Measurements from ENCODE around the gene ANKRD30B. TPM values are rescaled to one million over a fixed set of nuclear protein-coding genes. Genes with fewer than 3 reads are reported as not detected.
A peak's percentile ranks its signal among the peaks of the same experiment; 100 is the strongest.
"Not testable (repeated sequence)": the region's sequence is repeated elsewhere in the genome, so short reads cannot be mapped to it uniquely, and the experiment has no call there.

The ANKRD30B gene
- total RNA-seq (not detected), polyA plus RNA-seq (not detected)
- long read RNA-seq, donor 1: 0 reads
- long read RNA-seq, donor 2: 0 reads
- long read RNA-seq, donor 3: 0 reads
- long read RNA-seq, donor 4: 0 reads

DNA sequence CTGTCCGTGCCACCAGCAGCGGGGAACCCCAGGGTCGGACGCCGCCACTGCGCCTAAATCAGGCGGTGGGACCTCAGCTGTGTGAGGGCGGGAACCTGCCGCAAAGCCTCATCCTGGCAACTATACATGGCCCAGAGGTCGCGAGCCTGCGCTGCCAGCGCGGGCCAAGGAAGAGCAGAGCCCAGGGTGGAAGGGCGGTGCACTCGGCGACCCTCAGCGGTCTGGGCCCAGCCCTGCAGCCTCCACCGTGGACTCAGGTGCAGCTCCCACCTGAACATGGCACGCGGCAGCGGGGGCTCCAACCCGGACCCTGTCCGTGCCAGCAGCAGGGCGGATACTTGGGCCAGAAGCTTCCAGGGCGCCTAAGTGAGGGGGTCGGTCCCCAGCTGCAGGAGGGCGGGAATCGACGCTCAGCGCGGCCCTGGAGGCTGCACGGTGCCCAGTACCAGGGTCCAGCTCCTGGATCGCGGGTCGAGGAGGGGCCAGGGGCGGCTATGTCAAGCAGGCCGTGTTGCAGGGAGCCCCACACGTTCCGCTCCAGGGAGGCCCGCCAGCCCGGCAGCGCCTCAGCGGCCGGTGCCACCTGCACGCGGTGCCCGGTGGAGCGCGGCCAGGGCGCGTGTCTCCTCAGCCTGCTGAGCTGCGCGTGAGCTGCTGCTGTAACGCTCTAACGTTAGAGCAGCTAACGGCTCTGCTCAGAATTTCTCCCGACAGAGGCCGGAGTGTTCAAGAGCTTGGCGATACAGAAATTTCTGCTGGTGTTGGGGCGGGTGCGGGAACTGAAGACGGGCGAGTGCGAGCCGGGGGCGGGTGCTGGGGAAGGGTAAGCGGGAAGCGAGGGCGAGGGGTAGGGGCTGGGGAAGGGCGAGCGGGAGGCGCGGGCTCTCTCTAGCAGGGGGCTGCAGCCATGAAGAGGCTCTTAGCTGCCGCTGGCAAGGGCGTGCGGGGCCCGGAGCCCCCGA lies at the start of gene ANKRD30B:
Gene ANKRD30B (plus strand): TSS at position 660 of the 962 bp plus-strand sequence. CDS start 248 bp downstream, at position 908.
- intact Hi-C loops (cut with DNase I): no loop called here
- WGBS: 9% methylated on average over 79 of the region's 79 CpGs

GRCh38 chr18:14701286-14702040 lies 46.5 kb upstream of the ANKRD30B start:
- H3K27me3 ChIP-seq (ENCODE audit: control insufficient read depth, insufficient read depth); H3K27ac ChIP-seq (ENCODE audit: low read length); DNase-seq; H3K4me3 ChIP-seq (ENCODE audit: low read length); ATAC-seq; intact Hi-C loops (cut with DNase I); H3K9me3 ChIP-seq (ENCODE audit: control insufficient read depth, low read length); H3K4me1 ChIP-seq (ENCODE audit: control insufficient read depth, insufficient read depth, low read length): not testable (repeated sequence)
- WGBS: 78% methylated on average over 7 of the region's 7 CpGs

More for the DNA sequence above, at the start of gene ANKRD30B:
- DNase-seq: peak in 2 of 3 donors; percentile 16 to 52
- no peak within 1 kb of the TSS for H3K4me3 ChIP-seq (ENCODE audit: low read length)
- H3K27me3 ChIP-seq (ENCODE audit: control insufficient read depth, insufficient read depth): no peaks in the 10 kb centered on the region
- H3K27ac ChIP-seq (ENCODE audit: low read length): no peak within 1 kb of the TSS
- peak; percentile 18 to 38 for ATAC-seq
- no peaks in the 10 kb centered on the region for H3K9me3 ChIP-seq (ENCODE audit: control insufficient read depth, low read length)
- H3K4me1 ChIP-seq (ENCODE audit: control insufficient read depth, insufficient read depth, low read length): no peaks in the 10 kb centered on the region

DNA sequence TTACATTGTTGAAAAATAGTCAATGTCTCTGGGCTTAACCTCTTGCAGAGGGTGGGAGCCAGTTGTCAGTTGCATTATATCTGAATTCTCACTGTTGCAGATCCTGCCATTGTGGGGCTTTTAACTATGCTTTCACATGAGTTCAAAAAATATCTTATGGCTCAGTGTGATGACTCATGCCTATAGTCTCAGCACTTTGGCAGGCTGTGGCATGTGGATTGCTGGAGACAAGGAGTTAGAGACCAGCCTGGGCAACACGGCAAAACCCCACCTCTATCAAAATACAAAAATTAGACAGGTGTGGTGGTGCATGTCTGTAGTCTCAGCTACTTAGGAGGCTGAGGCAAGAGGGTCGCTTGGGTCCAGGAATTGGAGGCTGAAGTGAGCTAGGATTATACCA lies 38.2 kb upstream of the ANKRD30B start:
- intact Hi-C loops (cut with DNase I); H3K4me1 ChIP-seq (ENCODE audit: control insufficient read depth, insufficient read depth, low read length); H3K9me3 ChIP-seq (ENCODE audit: control insufficient read depth, low read length); H3K27ac ChIP-seq (ENCODE audit: low read length); DNase-seq; H3K27me3 ChIP-seq (ENCODE audit: control insufficient read depth, insufficient read depth); H3K4me3 ChIP-seq (ENCODE audit: low read length); ATAC-seq: not testable (repeated sequence)
- WGBS: 63% methylated on average over 2 of the region's 2 CpGs

DNA sequence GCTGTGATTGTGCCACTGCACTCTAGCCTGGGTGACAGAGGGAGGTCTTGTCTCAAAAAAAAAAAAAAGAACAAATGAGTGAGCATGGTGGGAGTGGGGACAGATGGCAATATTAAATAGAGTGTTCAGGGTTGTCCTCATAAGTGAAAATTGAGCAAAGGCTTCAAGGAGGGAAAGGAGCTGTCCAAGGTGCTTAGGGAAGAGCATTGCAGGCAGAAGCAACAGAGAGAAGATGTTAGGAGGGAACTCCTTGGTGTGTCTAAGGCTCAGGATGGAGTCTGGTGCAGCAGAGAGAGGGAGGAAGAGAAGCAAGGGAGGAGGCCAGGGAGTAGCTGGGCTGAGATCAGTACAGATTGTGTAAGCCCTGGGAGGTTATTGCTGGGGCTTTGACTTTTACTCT lies 26.4 kb upstream of the ANKRD30B start:
- H3K9me3 ChIP-seq (ENCODE audit: control insufficient read depth, low read length); H3K4me3 ChIP-seq (ENCODE audit: low read length); H3K27ac ChIP-seq (ENCODE audit: low read length); H3K27me3 ChIP-seq (ENCODE audit: control insufficient read depth, insufficient read depth); H3K4me1 ChIP-seq (ENCODE audit: control insufficient read depth, insufficient read depth, low read length); ATAC-seq; DNase-seq; intact Hi-C loops (cut with DNase I): not testable (repeated sequence)

DNA sequence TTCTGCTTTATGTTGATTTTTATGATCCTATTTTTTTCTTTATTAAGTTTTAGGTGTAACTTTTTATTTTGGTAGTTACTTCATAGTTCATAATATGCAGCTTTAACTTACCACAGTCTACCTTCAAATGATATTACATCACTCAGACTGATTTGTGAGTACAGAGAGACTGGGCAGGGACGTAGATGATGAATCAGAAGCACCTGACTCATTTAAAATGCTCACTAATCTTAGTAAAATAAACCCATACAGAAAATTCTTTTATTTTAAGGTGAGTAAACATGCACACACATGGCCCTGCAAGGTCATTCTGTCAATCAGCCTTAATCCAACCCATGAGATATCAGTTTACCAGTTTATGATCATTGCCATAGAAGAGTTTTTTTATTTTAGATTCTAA lies 8.9 kb upstream of the ANKRD30B start:
- H3K4me3 ChIP-seq (ENCODE audit: low read length); ATAC-seq; DNase-seq; intact Hi-C loops (cut with DNase I); H3K9me3 ChIP-seq (ENCODE audit: control insufficient read depth, low read length); H3K27ac ChIP-seq (ENCODE audit: low read length); H3K27me3 ChIP-seq (ENCODE audit: control insufficient read depth, insufficient read depth); H3K4me1 ChIP-seq (ENCODE audit: control insufficient read depth, insufficient read depth, low read length): not testable (repeated sequence)
- 49% methylated on average over 1 of the region's 1 CpG for WGBS

DNA sequence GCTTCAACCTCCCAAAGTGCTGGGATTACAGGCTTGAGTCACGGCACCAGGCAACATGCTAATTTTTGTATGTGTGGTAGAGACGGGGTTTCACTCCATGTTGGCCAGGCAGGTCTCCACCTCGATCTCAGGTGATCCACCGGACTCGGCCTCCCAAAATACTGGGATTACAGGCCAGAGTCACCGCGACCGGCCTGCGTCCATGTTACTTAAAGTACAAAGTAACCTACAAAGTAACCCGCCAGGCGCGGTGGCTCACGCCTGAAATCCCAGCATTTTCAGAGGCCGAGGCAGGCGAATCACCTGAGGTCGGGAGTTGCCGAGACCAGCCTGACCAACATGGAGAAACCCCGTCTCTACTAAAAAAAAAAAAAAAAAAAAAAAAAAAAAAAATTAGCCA lies 1.1 kb upstream of the ANKRD30B start:
- no peak for ATAC-seq
- H3K27ac ChIP-seq (ENCODE audit: low read length): no peak overlapping the region
- H3K27me3 ChIP-seq (ENCODE audit: control insufficient read depth, insufficient read depth): no peaks in the 10 kb centered on the region
- no peak overlapping the region for H3K4me3 ChIP-seq (ENCODE audit: low read length)
- DNase-seq: peak in 1 of 3 donors; percentile 38
- WGBS: 92% methylated on average over 18 of the region's 18 CpGs
- H3K4me1 ChIP-seq (ENCODE audit: control insufficient read depth, insufficient read depth, low read length): no peaks in the 10 kb centered on the region
- intact Hi-C loops (cut with DNase I): no loop called here
- H3K9me3 ChIP-seq (ENCODE audit: control insufficient read depth, low read length): no peaks in the 10 kb centered on the region

DNA sequence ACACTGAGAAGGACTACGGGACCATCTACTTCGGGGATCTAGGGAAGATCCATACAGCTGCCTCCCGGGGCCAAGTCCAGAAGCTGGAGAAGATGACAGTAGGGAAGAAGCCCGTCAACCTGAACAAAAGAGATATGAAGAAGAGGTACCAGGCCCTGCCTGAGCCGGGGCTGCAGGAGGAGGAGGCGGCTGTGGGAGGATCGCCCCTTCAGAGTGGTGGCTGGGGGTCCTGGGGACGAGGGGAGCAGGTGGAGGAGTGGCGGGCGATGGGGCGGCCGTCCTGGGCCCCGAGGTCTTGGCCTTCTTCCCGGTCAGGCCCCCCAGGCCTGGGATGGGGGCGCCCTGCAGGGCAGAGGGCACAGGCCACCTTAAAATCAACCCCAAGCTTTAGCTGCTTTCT lies 524 bp downstream of the ANKRD30B start:
- H3K9me3 ChIP-seq (ENCODE audit: control insufficient read depth, low read length): no peaks in the 10 kb centered on the region
- no peaks in the 10 kb centered on the region for H3K4me1 ChIP-seq (ENCODE audit: control insufficient read depth, insufficient read depth, low read length)
- peak in 1 of 3 donors; percentile 38 for DNase-seq
- H3K27ac ChIP-seq (ENCODE audit: low read length): no peak overlapping the region
- intact Hi-C loops (cut with DNase I): no loop called here
- ATAC-seq: no peak
- no peaks in the 10 kb centered on the region for H3K27me3 ChIP-seq (ENCODE audit: control insufficient read depth, insufficient read depth)
- WGBS: 41% methylated on average over 15 of the region's 15 CpGs
- no peak overlapping the region for H3K4me3 ChIP-seq (ENCODE audit: low read length)

- H3K27me3 ChIP-seq (ENCODE audit: control insufficient read depth, insufficient read depth); DNase-seq; H3K4me1 ChIP-seq (ENCODE audit: control insufficient read depth, insufficient read depth, low read length); H3K4me3 ChIP-seq (ENCODE audit: low read length); ATAC-seq; H3K27ac ChIP-seq (ENCODE audit: low read length); intact Hi-C loops (cut with DNase I); H3K9me3 ChIP-seq (ENCODE audit: control insufficient read depth, low read length): not testable (repeated sequence)
- 76% methylated on average over 5 of the region's 5 CpGs for WGBS
Observed at GRCh38 chr18:14763566-14763965, 15.6 kb downstream of the ANKRD30B start.

GRCh38 chr18:14767474-14767873 lies 19.5 kb downstream of the ANKRD30B start:
- Histone ChIP-seq H3K27me3 (ENCODE audit: control insufficient read depth, insufficient read depth) (no peaks in the 10 kb centered on the region), H3K9me3 (ENCODE audit: control insufficient read depth, low read length) (no peaks in the 10 kb centered on the region), H3K4me3 (ENCODE audit: low read length) (no peak overlapping the region), H3K4me1 (ENCODE audit: control insufficient read depth, insufficient read depth, low read length) (no peaks in the 10 kb centered on the region), H3K27ac (ENCODE audit: low read length) (no peak overlapping the region)
- ATAC-seq (no peak), DNase-seq (no peak)
- intact Hi-C loops (cut with DNase I): no loop called here

DNA sequence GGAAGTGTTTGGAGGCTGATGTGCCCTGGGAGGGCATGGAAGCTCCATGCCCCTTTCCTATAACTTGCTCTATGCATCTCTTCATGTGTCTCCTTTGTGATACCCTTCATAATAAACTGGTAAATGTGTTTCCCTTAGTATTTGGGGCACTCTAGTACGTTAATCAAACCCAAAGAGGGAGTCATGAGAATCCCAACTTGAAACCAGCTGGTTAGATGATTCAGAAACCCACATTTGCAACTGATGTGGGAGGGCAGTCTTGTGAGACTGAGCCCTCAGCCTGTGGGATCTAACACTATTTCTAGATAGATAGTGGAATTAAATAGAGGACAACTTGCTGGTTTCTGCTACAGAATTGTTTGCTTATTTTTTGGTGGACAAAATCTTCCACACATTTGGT lies 20.3 kb downstream of the ANKRD30B start:
- 19% methylated on average over 1 of the region's 1 CpG for WGBS
- H3K27me3 ChIP-seq (ENCODE audit: control insufficient read depth, insufficient read depth): no peaks in the 10 kb centered on the region
- H3K9me3 ChIP-seq (ENCODE audit: control insufficient read depth, low read length): no peaks in the 10 kb centered on the region
- H3K4me3 ChIP-seq (ENCODE audit: low read length): no peak overlapping the region
- DNase-seq: no peak
- ATAC-seq: no peak
- intact Hi-C loops (cut with DNase I): no loop called here
- H3K27ac ChIP-seq (ENCODE audit: low read length): no peak overlapping the region
- no peaks in the 10 kb centered on the region for H3K4me1 ChIP-seq (ENCODE audit: control insufficient read depth, insufficient read depth, low read length)

- H3K4me3 ChIP-seq (ENCODE audit: low read length): no peak overlapping the region
- ATAC-seq: no peak
Observed at GRCh38 chr18:14769381-14769780, 21.4 kb downstream of the ANKRD30B start.

More at GRCh38 chr18:14769381-14769780, 21.4 kb downstream of the ANKRD30B start:
- no peak for DNase-seq
- H3K27ac ChIP-seq (ENCODE audit: low read length): no peak overlapping the region
- intact Hi-C loops (cut with DNase I): no loop called here
- 77% methylated on average over 2 of the region's 2 CpGs for WGBS
- H3K9me3 ChIP-seq (ENCODE audit: control insufficient read depth, low read length): no peaks in the 10 kb centered on the region
- no peaks in the 10 kb centered on the region for H3K27me3 ChIP-seq (ENCODE audit: control insufficient read depth, insufficient read depth)
- H3K4me1 ChIP-seq (ENCODE audit: control insufficient read depth, insufficient read depth, low read length): no peaks in the 10 kb centered on the region

All from right cardiac atrium (tissue), 5 donors.